Activated CD8-positive, alpha-beta memory T cell treated with anti-CD3 and anti-CD28 coated beads, Interleukin-2, amount 50 U/mL, for 1 hour (primary cell): ENCODE measurements around the gene KIAA1191.
A peak's percentile ranks its signal among the peaks of the same experiment; 100 is the strongest.

ENCODE experiments used
- DNase-seq: peaks from one replicate; pipeline ENCODE4 v3.0.0-alpha.2; 2020; ENCODE audit errors: extremely low read depth

KIAA1191 gene

GRCh38 chr5:176389135-176390123 is 27.9 kb upstream of the KIAA1191 start:
- no peak for DNase-seq

GRCh38 chr5:176388444-176389134 is 27.0 kb upstream of the KIAA1191 start, which contains the start of the genes HIGD2A and NOP16:
Gene HIGD2A (plus strand): TSS chr5:176388751. CDS start chr5:176388820, 69 bp downstream.
Gene NOP16 (minus strand): TSS chr5:176388598. CDS start chr5:176388539, 59 bp downstream.
- peak; percentile 100 for DNase-seq

GRCh38 chr5:176388003-176388443 is 26.5 kb upstream of the KIAA1191 start:
- DNase-seq, result no peak

- DNase-seq, result no peak
These were observed 25.9 kb upstream of the KIAA1191 start for GRCh38 chr5:176387384-176387925.

GRCh38 chr5:176386491-176386890 is 24.9 kb upstream of the KIAA1191 start:
- DNase-seq, result no peak

GRCh38 chr5:176384991-176385390 is 23.4 kb upstream of the KIAA1191 start:
- no peak for DNase-seq

GRCh38 chr5:176384366-176384930 is 22.9 kb upstream of the KIAA1191 start:
- no peak for DNase-seq

GRCh38 chr5:176383961-176384360 is 22.4 kb upstream of the KIAA1191 start:
- DNase-seq, result no peak

- no peak for DNase-seq
These were observed 21.8 kb upstream of the KIAA1191 start for GRCh38 chr5:176383248-176383905.

GRCh38 chr5:176382721-176383120 is 21.2 kb upstream of the KIAA1191 start:
- no peak for DNase-seq

- no peak for DNase-seq
These were observed 20.4 kb upstream of the KIAA1191 start for GRCh38 chr5:176381979-176382378.

GRCh38 chr5:176381423-176381822 is 19.9 kb upstream of the KIAA1191 start:
- DNase-seq, result no peak

GRCh38 chr5:176379881-176380280 is 18.3 kb upstream of the KIAA1191 start:
- DNase-seq, result no peak

GRCh38 chr5:176373100-176373818 is 11.7 kb upstream of the KIAA1191 start:
- DNase-seq, result no peak

GRCh38 chr5:176371621-176372539 is 10.3 kb upstream of the KIAA1191 start:
- DNase-seq, result no peak

GRCh38 chr5:176369934-176370711 is 8.6 kb upstream of the KIAA1191 start:
- no peak for DNase-seq

- no peak for DNase-seq
These were observed 7.2 kb upstream of the KIAA1191 start for GRCh38 chr5:176368726-176369125.

- DNase-seq, result no peak
These were observed 4.8 kb upstream of the KIAA1191 start for GRCh38 chr5:176366232-176366894.
